ENCODE measurements around the gene IGF2R.
"Not testable (repeated sequence)": the region's sequence is repeated elsewhere in the genome, so short reads cannot be mapped to it uniquely, and the experiment has no call there.

Gene IGF2R

GRCh38 chr6:159997498-159998101 is 28.7 kb downstream of the IGF2R start:
- DNase-seq, result no peak

- no peak for DNase-seq
Measured at GRCh38 chr6:159998538-159998937, 29.7 kb downstream of the IGF2R start.

GRCh38 chr6:159999240-159999671 is 30.4 kb downstream of the IGF2R start:
- peak; percentile 25 for DNase-seq

GRCh38 chr6:160000280-160000704 is 31.4 kb downstream of the IGF2R start:
- DNase-seq, result no peak

- not testable (repeated sequence) for DNase-seq
Measured at GRCh38 chr6:160000893-160001427, 32.1 kb downstream of the IGF2R start.

GRCh38 chr6:160002882-160003281 is 34.0 kb downstream of the IGF2R start:
- DNase-seq, result no peak

- no peak for DNase-seq
Measured at GRCh38 chr6:160004018-160004417, 35.1 kb downstream of the IGF2R start.

GRCh38 chr6:160004419-160005175 is 35.7 kb downstream of the IGF2R start:
- DNase-seq, result no peak

- DNase-seq, result no peak
Measured at GRCh38 chr6:160005211-160005610, 36.3 kb downstream of the IGF2R start.

- DNase-seq, result no peak
Measured at GRCh38 chr6:160005861-160006540, 37.1 kb downstream of the IGF2R start.

- DNase-seq, result no peak
Measured at GRCh38 chr6:160007145-160007544, 38.3 kb downstream of the IGF2R start.

- DNase-seq, result no peak
Measured at GRCh38 chr6:160007611-160008010, 38.7 kb downstream of the IGF2R start.

- no peak for DNase-seq
Measured at GRCh38 chr6:160010067-160010466, 41.2 kb downstream of the IGF2R start.

- DNase-seq, result peak; percentile 47
Measured at GRCh38 chr6:160013987-160014868, 45.3 kb downstream of the IGF2R start.

GRCh38 chr6:160014869-160015182 is 45.9 kb downstream of the IGF2R start:
- DNase-seq, result no peak

GRCh38 chr6:160015778-160016684 is 47.1 kb downstream of the IGF2R start:
- peak; percentile 43 for DNase-seq

- no peak for DNase-seq
Measured at GRCh38 chr6:160022101-160022500, 53.2 kb downstream of the IGF2R start.

- no peak for DNase-seq
Measured at GRCh38 chr6:160022793-160023192, 53.9 kb downstream of the IGF2R start.

- no peak for DNase-seq
Measured at GRCh38 chr6:160024152-160024551, 55.3 kb downstream of the IGF2R start.

- no peak for DNase-seq
Measured at GRCh38 chr6:160027076-160027475, 58.2 kb downstream of the IGF2R start.

- no peak for DNase-seq
Measured at GRCh38 chr6:160027931-160028330, 59.0 kb downstream of the IGF2R start.
